Measurements from ENCODE around the gene SGF29. TPM values are rescaled to one million over a fixed set of nuclear protein-coding genes. Genes with fewer than 3 reads are reported as not detected.
"Not testable (repeated sequence)": the region's sequence is repeated elsewhere in the genome, so short reads cannot be mapped to it uniquely, and the experiment has no call there.

The SGF29 gene
- total and polyA plus RNA-seq, 2 of the 8 experiments (the other 6 are each of a cell fraction or from before 2014, with no cell fraction given): 3.1 to 22.7 TPM

DNA sequence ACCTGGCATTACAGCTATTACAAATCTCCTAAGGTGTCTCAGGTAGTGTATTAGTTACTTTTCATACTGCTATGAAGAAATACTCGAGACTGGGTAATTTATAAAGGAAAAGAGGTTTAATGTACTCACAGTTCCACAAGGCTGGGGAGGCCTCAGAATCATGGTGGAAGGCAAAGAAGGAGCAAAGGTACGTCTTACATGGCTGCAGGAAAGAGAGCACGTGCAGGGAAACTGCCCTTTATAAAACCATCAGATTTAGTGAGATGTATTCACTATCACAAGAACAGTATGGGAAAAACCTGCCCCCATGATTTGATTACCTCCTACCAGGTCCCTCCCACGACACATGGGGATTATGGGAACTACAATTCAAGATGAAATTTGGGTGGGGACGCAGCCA lies 77.2 kb downstream of the SGF29 start:
- H3K27ac ChIP-seq (ENCODE audit: low read depth, low read length); H2BK12ac ChIP-seq (ENCODE audit: low read depth, low read length); H3K4me1 ChIP-seq (replicated peaks in 1 of 4; ENCODE audit: control insufficient read depth in 3 of 4, insufficient read depth in 4 of 4, low read length in 3 of 4); H3K18ac ChIP-seq (ENCODE audit: extremely low read depth, low read length); H3K23me2 ChIP-seq (ENCODE audit: low read depth, low read length); H2AK5ac ChIP-seq (ENCODE audit: low read depth, low read length); H3K4me3 ChIP-seq (ENCODE audit: extremely low read depth in 1 of 4, insufficient read depth in 2 of 4, low read depth in 3 of 4, low read length in 4 of 4); POLR2A ChIA-PET (ENCODE audit: partially characterized antibody); H3K27me3 ChIP-seq (replicated peaks in 1 of 4; ENCODE audit: control insufficient read depth in 3 of 4, extremely low read depth in 1 of 4, insufficient read depth in 3 of 4, low read length in 3 of 4); H3K9ac ChIP-seq (replicated peaks in 1 of 4; ENCODE audit: extremely low read depth in 1 of 4, low read depth in 3 of 4, low read length in 3 of 4); H4K5ac ChIP-seq (ENCODE audit: insufficient read length, low read depth, low read length); H3K56ac ChIP-seq (replicated peaks; ENCODE audit: insufficient read length, low read depth, low read length); H3K4ac ChIP-seq (replicated peaks; ENCODE audit: insufficient read length, low read depth, low read length); H3K4me2 ChIP-seq (ENCODE audit: insufficient read depth in 1 of 2, low read depth in 2 of 2, low read length in 2 of 2); H4K91ac ChIP-seq (replicated peaks; ENCODE audit: insufficient read length, low read length); H2BK20ac ChIP-seq (ENCODE audit: low read length); DNase-seq (ENCODE audit: low read depth in 1 of 2, low spot score in 2 of 2); H3K79me1 ChIP-seq (ENCODE audit: low read depth, low read length); H4K20me1 ChIP-seq (replicated peaks in 1 of 2; ENCODE audit: control insufficient read depth in 1 of 2, insufficient read depth in 2 of 2, low read length in 2 of 2); H2AFZ ChIP-seq (ENCODE audit: low read length); H2BK15ac ChIP-seq (ENCODE audit: low read length); H3K23ac ChIP-seq (ENCODE audit: insufficient read length); H3K9me3 ChIP-seq (ENCODE audit: insufficient read depth in 2 of 2, low read depth in 1 of 2, low read length in 1 of 2); H2BK5ac ChIP-seq (ENCODE audit: low read depth, low read length); H4K8ac ChIP-seq (ENCODE audit: extremely low read depth, insufficient read depth, low read length); H3K14ac ChIP-seq (ENCODE audit: insufficient read length); H2BK120ac ChIP-seq (replicated peaks; ENCODE audit: low read depth, low read length); CTCF ChIA-PET (ENCODE audit: partially characterized antibody); FAIRE-seq; H3K36me3 ChIP-seq (ENCODE audit: control insufficient read depth in 2 of 4, insufficient read depth in 4 of 4, low read length in 3 of 4); H3K79me2 ChIP-seq (ENCODE audit: control insufficient read depth in 1 of 2, insufficient read depth in 2 of 2, low read length in 2 of 2): not testable (repeated sequence)
- 85% methylated on average over 4 of the region's 5 CpGs; no CpG with 5 or more reads in 1 of the 2 experiments for WGBS, 2 experiments (ENCODE audit: extremely low coverage in 1 of 2, insufficient coverage in 1 of 2, insufficient read length in 1 of 2, insufficient replicate concordance in 2 of 2, low coverage in 1 of 2, low lambda C conversion rate in 2 of 2, missing lambda C conversion rate in 1 of 2)

DNA sequence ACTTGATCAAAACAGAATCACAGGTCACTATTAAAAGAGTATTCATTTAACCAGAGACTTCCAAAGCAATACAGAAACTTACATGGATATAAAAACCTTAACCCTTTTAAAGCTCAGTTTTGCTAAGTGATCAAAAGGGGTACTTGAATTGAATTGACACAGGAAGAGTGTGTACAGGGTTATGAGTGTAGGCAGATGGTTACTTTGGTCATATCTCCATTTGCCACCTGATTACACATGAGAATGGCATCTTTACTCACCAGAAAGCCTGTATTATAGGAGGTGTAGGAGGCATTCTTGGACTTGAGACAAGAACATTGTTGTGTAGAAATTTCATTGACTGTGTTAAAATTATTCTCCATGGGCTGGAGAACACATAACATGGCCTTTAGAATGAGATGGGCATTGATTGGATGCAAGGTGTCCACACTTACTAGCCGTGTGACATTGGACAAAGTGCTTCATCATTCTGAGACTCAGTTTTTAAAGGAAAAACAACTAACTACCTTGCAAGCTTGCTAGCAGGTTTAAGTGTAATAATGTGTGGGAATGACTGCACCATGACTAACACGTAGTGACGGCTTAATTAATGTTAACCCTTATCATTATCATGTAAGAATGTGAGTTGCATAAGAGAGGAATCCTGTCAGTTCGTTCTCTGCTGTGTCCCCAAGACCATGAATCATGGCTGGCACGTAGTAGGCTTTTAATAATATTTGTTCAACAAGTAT lies 82.5 kb downstream of the SGF29 start:
- H2AFZ ChIP-seq (ENCODE audit: low read length); POLR2A ChIA-PET (ENCODE audit: partially characterized antibody): not testable (repeated sequence)

More for the DNA sequence above, 82.5 kb downstream of the SGF29 start:
- H2BK12ac ChIP-seq (ENCODE audit: low read depth, low read length); DNase-seq (ENCODE audit: low read depth in 1 of 2, low spot score in 2 of 2); H3K9me3 ChIP-seq (ENCODE audit: insufficient read depth in 2 of 2, low read depth in 1 of 2, low read length in 1 of 2); FAIRE-seq; H4K91ac ChIP-seq (replicated peaks; ENCODE audit: insufficient read length, low read length); H3K4ac ChIP-seq (replicated peaks; ENCODE audit: insufficient read length, low read depth, low read length); H3K56ac ChIP-seq (replicated peaks; ENCODE audit: insufficient read length, low read depth, low read length); H3K36me3 ChIP-seq (ENCODE audit: control insufficient read depth in 2 of 4, insufficient read depth in 4 of 4, low read length in 3 of 4); CTCF ChIA-PET (ENCODE audit: partially characterized antibody); H3K23me2 ChIP-seq (ENCODE audit: low read depth, low read length); H3K4me2 ChIP-seq (ENCODE audit: insufficient read depth in 1 of 2, low read depth in 2 of 2, low read length in 2 of 2); H2BK120ac ChIP-seq (replicated peaks; ENCODE audit: low read depth, low read length); H4K8ac ChIP-seq (ENCODE audit: extremely low read depth, insufficient read depth, low read length); H3K23ac ChIP-seq (ENCODE audit: insufficient read length); H2AK5ac ChIP-seq (ENCODE audit: low read depth, low read length); H2BK15ac ChIP-seq (ENCODE audit: low read length); H3K27ac ChIP-seq (ENCODE audit: low read depth, low read length); H3K79me2 ChIP-seq (ENCODE audit: control insufficient read depth in 1 of 2, insufficient read depth in 2 of 2, low read length in 2 of 2); H3K27me3 ChIP-seq (replicated peaks in 1 of 4; ENCODE audit: control insufficient read depth in 3 of 4, extremely low read depth in 1 of 4, insufficient read depth in 3 of 4, low read length in 3 of 4); H3K4me3 ChIP-seq (ENCODE audit: extremely low read depth in 1 of 4, insufficient read depth in 2 of 4, low read depth in 3 of 4, low read length in 4 of 4); H3K14ac ChIP-seq (ENCODE audit: insufficient read length); H3K79me1 ChIP-seq (ENCODE audit: low read depth, low read length); H4K20me1 ChIP-seq (replicated peaks in 1 of 2; ENCODE audit: control insufficient read depth in 1 of 2, insufficient read depth in 2 of 2, low read length in 2 of 2); H2BK5ac ChIP-seq (ENCODE audit: low read depth, low read length); H2BK20ac ChIP-seq (ENCODE audit: low read length); H3K18ac ChIP-seq (ENCODE audit: extremely low read depth, low read length); H4K5ac ChIP-seq (ENCODE audit: insufficient read length, low read depth, low read length); H3K9ac ChIP-seq (replicated peaks in 1 of 4; ENCODE audit: extremely low read depth in 1 of 4, low read depth in 3 of 4, low read length in 3 of 4); H3K4me1 ChIP-seq (replicated peaks in 1 of 4; ENCODE audit: control insufficient read depth in 3 of 4, insufficient read depth in 4 of 4, low read length in 3 of 4): not testable (repeated sequence)
- WGBS, 2 experiments (ENCODE audit: extremely low coverage in 1 of 2, insufficient coverage in 1 of 2, insufficient read length in 1 of 2, insufficient replicate concordance in 2 of 2, low coverage in 1 of 2, low lambda C conversion rate in 2 of 2, missing lambda C conversion rate in 1 of 2): 72% methylated on average over 5 of the region's 5 CpGs; no CpG with 5 or more reads in 1 of the 2 experiments

Data from H1 (cell line).